Endothelial cell of umbilical vein (primary cell): ENCODE data around the gene EVA1A.
"Not testable (repeated sequence)": the region's sequence is repeated elsewhere in the genome, so short reads cannot be mapped to it uniquely, and the experiment has no call there.

Experiments
- CTCF ChIP-seq, 2 donors: IDR thresholded peaks; 1 replicate in 1 of 2; 2 replicates in 1 of 2; pipeline ENCODE4 v1.5.1; 2011; ENCODE audit warnings: low read length in 2 of 2, mild to moderate bottlenecking in 2 of 2, moderate library complexity in 2 of 2, control low read depth in 1 of 2, inconsistent platforms in 1 of 2, low read depth in 1 of 2; ENCODE audit not compliant: insufficient read depth in 1 of 2; ENCODE audit errors: extremely low read depth in 1 of 2
- POLR2A ChIP-seq: IDR thresholded peaks from 2 replicates; pipeline ENCODE4 v1.6.1; 2012; ENCODE audit warnings: low read depth, mild to moderate bottlenecking, control low read depth, low read length

- TF ChIP-seq CTCF (IDR thresholded peaks at IDR 0.05; ENCODE audit: extremely low read depth in 1 of 2, insufficient read depth in 1 of 2, low read depth in 1 of 2, low read length in 2 of 2); POLR2A: not testable (repeated sequence)
Observed at GRCh38 chr2:75486735-75487134, 74.0 kb downstream of the EVA1A start.
